NT2/D1 (cell line): ENCODE results near the gene THAP8.

Source experiments
- DNase-seq: peaks from one replicate; pipeline ENCODE4 v3.0.0-alpha.2; 2011; ENCODE audit warnings: low read depth, low spot score
- H3K27me3 ChIP-seq: 2 replicates; pipeline ENCODE4 v1.6.0; 2011; ENCODE audit warnings: mild to moderate bottlenecking; ENCODE audit not compliant: insufficient read length, insufficient read depth
- H3K36me3 ChIP-seq: 2 replicates; pipeline ENCODE4 v1.6.1; 2011; ENCODE audit warnings: mild to moderate bottlenecking, low read length, mixed read lengths; ENCODE audit not compliant: insufficient read depth, insufficient read length
- H3K4me1 ChIP-seq: 2 replicates; pipeline ENCODE4 v1.5.1; 2011; ENCODE audit not compliant: insufficient read depth, insufficient read length
- H3K4me3 ChIP-seq: 2 replicates; pipeline ENCODE4 v1.5.1; 2011; ENCODE audit warnings: low read depth; ENCODE audit not compliant: insufficient read length
- H3K9ac ChIP-seq: 2 replicates; pipeline ENCODE4 v1.6.0; 2011; ENCODE audit warnings: low read depth; ENCODE audit not compliant: insufficient read length
- H3K9me3 ChIP-seq: 2 replicates; pipeline ENCODE4 v1.5.1; 2011; ENCODE audit warnings: mild to moderate bottlenecking, low read length; ENCODE audit not compliant: insufficient read depth
- SUZ12 ChIP-seq: IDR thresholded peaks from 2 replicates; pipeline ENCODE4 v1.6.1; 2011; ENCODE audit not compliant: insufficient read length, insufficient read depth; ENCODE audit errors: extremely low read depth
- YY1 ChIP-seq: IDR thresholded peaks from 2 replicates; pipeline ENCODE4 v1.6.1; 2011; ENCODE audit not compliant: insufficient read length, insufficient read depth
- ZNF274 ChIP-seq: IDR thresholded peaks from 2 replicates; pipeline ENCODE4 v1.6.1; 2011; ENCODE audit warnings: mild to moderate bottlenecking, low read depth, low read length

The THAP8 gene

GRCh38 chr19:36064826-36065225 lies 10.7 kb upstream of the THAP8 start:
- Histone ChIP-seq H3K36me3 (peaks cover 67% of the 10 kb centered on the region), H3K9ac (no peak overlapping the region), H3K27me3 (no peaks in the 10 kb centered on the region), H3K4me1 (no peaks in the 10 kb centered on the region), H3K9me3 (no peaks in the 10 kb centered on the region; the same call in 1 of the 2 replicates), H3K4me3 (no peak overlapping the region)
- DNase-seq, result no peak
- TF ChIP-seq ZNF274, result no peak
- TF ChIP-seq YY1, result no peak
- no peak for TF ChIP-seq SUZ12

GRCh38 chr19:36061367-36061766 lies 7.3 kb upstream of the THAP8 start:
- TF ChIP-seq ZNF274 (no peak), YY1 (no peak), SUZ12 (no peak)
- H3K9ac ChIP-seq, result no peak overlapping the region
- H3K9me3 ChIP-seq, result no peaks in the 10 kb centered on the region
- peaks cover 2% of the 10 kb centered on the region for H3K4me1 ChIP-seq
- peaks cover 69% of the 10 kb centered on the region for H3K36me3 ChIP-seq
- DNase-seq, result no peak
- no peaks in the 10 kb centered on the region for H3K27me3 ChIP-seq
- H3K4me3 ChIP-seq, result no peak overlapping the region

GRCh38 chr19:36060430-36060829 lies 6.3 kb upstream of the THAP8 start:
- Histone ChIP-seq H3K27me3 (no peaks in the 10 kb centered on the region), H3K36me3 (peaks cover 62% of the 10 kb centered on the region), H3K4me1 (peaks cover 2% of the 10 kb centered on the region), H3K9ac (no peak overlapping the region), H3K9me3 (no peaks in the 10 kb centered on the region), H3K4me3 (no peak overlapping the region)
- TF ChIP-seq SUZ12 (no peak), YY1 (no peak), ZNF274 (no peak)
- no peak for DNase-seq

DNA sequence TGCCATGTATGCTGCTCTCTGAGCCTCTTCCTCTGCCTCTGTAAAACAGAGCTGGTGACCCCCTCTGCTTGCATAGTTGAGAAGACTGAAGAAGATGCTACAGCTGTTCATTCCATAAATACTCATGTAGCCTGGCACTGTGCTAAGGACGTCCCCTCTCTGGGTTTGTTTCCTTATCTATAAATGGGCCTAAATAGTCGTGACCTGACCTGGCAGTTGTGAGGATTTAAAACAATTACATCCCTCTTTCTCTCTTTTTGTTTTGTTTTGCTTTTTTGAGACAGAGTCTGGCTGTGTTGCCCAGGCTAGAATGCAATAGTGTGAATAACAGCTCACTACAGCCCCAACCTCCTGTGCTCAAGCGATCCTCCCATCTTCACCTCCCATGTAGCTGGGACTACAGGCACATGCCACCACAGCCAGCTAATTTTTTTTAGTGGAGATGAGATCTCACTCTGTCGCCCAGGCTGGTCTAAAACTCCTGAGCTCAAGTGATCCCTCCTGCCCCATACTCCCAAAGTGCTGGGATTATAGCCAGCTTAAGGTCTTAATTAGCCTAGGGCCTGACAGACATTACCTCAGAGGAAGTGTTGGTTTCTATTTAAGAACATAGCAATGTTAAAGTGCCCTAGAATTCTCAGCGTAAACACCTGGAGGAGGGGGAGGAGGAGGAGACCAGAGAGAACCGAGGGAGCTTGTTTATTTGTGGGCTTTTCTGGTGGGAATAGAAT lies 5.3 kb upstream of the THAP8 start:
- Histone ChIP-seq H3K9ac (no peak overlapping the region), H3K4me1 (peaks cover 2% of the 10 kb centered on the region), H3K4me3 (no peak overlapping the region), H3K36me3 (peaks cover 54% of the 10 kb centered on the region), H3K9me3 (no peaks in the 10 kb centered on the region), H3K27me3 (no peaks in the 10 kb centered on the region)
- no peak for DNase-seq
- TF ChIP-seq SUZ12, result no peak
- no peak for TF ChIP-seq YY1
- TF ChIP-seq ZNF274, result no peak

DNA sequence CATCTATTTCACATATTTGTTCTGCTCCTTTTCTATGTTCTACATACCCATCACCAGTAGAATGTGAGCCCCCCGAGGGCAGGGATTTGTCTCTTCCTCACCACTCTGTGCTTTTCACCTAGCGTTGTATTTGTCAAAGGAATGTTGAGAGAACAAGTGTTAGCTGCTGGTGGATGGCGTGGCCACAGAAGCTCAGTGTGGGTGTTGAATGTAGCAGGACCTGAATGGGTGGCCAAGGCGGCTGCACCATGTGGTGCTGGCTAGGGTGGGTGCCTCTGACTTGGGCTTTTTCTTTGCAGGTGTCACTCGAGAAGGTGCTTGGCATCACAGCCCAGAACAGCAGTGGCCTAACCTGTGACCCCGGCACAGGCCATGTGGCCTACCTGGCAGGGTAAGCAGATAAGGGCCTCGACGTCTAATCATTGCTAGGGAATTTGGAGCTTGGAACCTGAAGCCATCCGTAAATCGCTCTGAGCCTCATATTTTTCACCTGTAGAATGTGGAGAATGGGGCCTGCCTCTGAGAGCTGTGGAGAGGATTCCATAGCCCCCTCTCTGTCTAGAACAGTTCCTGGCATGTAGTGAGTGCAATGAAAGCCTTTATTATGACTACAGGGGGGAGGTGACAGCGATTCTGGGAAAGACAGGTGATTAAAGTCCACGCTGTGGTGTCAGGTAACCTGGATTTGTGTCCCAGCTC lies 4.5 kb upstream of the THAP8 start:
- H3K9me3 ChIP-seq, result no peaks in the 10 kb centered on the region
- H3K36me3 ChIP-seq, result peaks cover 50% of the 10 kb centered on the region
- H3K4me3 ChIP-seq, result no peak overlapping the region
- DNase-seq, result no peak
- TF ChIP-seq ZNF274 (no peak), SUZ12 (no peak), YY1 (no peak)
- H3K4me1 ChIP-seq, result peaks cover 2% of the 10 kb centered on the region
- no peaks in the 10 kb centered on the region for H3K27me3 ChIP-seq
- H3K9ac ChIP-seq, result no peak overlapping the region

GRCh38 chr19:36054733-36055686 lies 925 bp upstream of the THAP8 start, which contains the start of gene WDR62:
Gene WDR62, plus strand, starts transcription at chr19:36054897. Its CDS starts 75 bp downstream, at chr19:36054972.
- Histone ChIP-seq H3K4me1 (peaks cover 9% of the 10 kb centered on the region), H3K4me3 (peak within 1 kb of the TSS; percentile 87), H3K9ac (peak within 1 kb of the TSS; percentile 86), H3K9me3 (no peaks in the 10 kb centered on the region), H3K27me3 (no peaks in the 10 kb centered on the region), H3K36me3 (peaks cover 24% of the 10 kb centered on the region)
- peak; percentile 69 for DNase-seq
- TF ChIP-seq ZNF274 (no peak), SUZ12 (no peak), YY1 (no peak)
